PC-3 (cell line): Measurements from ENCODE around the gene INO80B. TPM values are rescaled to one million over a fixed set of nuclear protein-coding genes. Genes with fewer than 3 reads are reported as not detected.
"Not testable (repeated sequence)": the region's sequence is repeated elsewhere in the genome, so short reads cannot be mapped to it uniquely, and the experiment has no call there.

Experiments used
- ATAC-seq: fragments of 200-7000 bp; cut with Tn5 transposase; 2 replicates; pipeline ENCODE4 v1.9.1; 2020; ENCODE audit warnings: mild to moderate bottlenecking, moderate library complexity
- BruUV-seq: library from RNA; stranded (reverse); fragments of 400-500 nt; replicated peaks from 2 replicates; lab custom pipeline; 2021; lab: Mats Ljungman, UMichigan
- CTCF ChIA-PET: fragments of 300-600 bp; sonication (Branson Sonifier 250); formaldehyde crosslinking; loops from one replicate; lab custom pipeline; 2022; ENCODE audit warnings: antibody characterized with exemption; lab: Charles Lee
- POLR2A ChIA-PET: fragments of 300-600 bp; sonication (Branson Sonifier 250); formaldehyde crosslinking; loops from one replicate; lab custom pipeline; 2022; ENCODE audit warnings: antibody characterized with exemption; ENCODE audit not compliant: unreplicated experiment; lab: Charles Lee
- DNase-seq: peaks from one replicate; pipeline ENCODE4 v3.0.0-alpha.2; 2015
- H2AFZ ChIP-seq: fragments of 300-600 bp; sonication (generic); 2 replicates; pipeline ENCODE4 v1.6.0; 2016; ENCODE audit warnings: antibody characterized with exemption, low read length
- H3F3A ChIP-seq: fragments of 300-600 bp; sonication (generic); one replicate; pipeline ENCODE4 v1.6.0; 2017; ENCODE audit warnings: antibody characterized with exemption, low read length, control low read depth, mild to moderate bottlenecking; ENCODE audit not compliant: unreplicated experiment
- H3K27ac ChIP-seq: fragments of 300-600 bp; sonication (generic); 2 replicates; pipeline ENCODE4 v1.5.1; 2016; ENCODE audit warnings: mild to moderate bottlenecking, low read length
- H3K27me3 ChIP-seq: fragments of 300-600 bp; sonication (generic); 2 replicates; pipeline ENCODE4 v1.6.1; 2016; ENCODE audit warnings: low read length, mixed read lengths
- H3K36me3 ChIP-seq: fragments of 300-600 bp; sonication (generic); 2 replicates; pipeline ENCODE4 v1.6.1; 2016; ENCODE audit warnings: low read depth, mixed run types, low read length, mixed read lengths
- H3K4me1 ChIP-seq: fragments of 300-600 bp; sonication (generic); 2 replicates; pipeline ENCODE4 v1.5.1; 2016; ENCODE audit warnings: low read length; ENCODE audit not compliant: insufficient read depth
- H3K4me2 ChIP-seq: fragments of 300-600 bp; sonication (generic); 2 replicates; pipeline ENCODE4 v1.6.0; 2016; ENCODE audit warnings: low read length
- H3K4me3 ChIP-seq: fragments of 300-600 bp; sonication (generic); 2 replicates; pipeline ENCODE4 v1.5.1; 2016; ENCODE audit warnings: mild to moderate bottlenecking, low read length, mixed read lengths
- H3K79me2 ChIP-seq: fragments of 300-600 bp; sonication (generic); 2 replicates; pipeline ENCODE4 v1.6.1; 2017; ENCODE audit warnings: low read length, mixed read lengths
- H3K9ac ChIP-seq: fragments of 300-600 bp; sonication (generic); 2 replicates; pipeline ENCODE4 v1.6.0; 2016; ENCODE audit warnings: mild to moderate bottlenecking, low read length
- H3K9me2 ChIP-seq: fragments of 300-600 bp; sonication (generic); replicated peaks from 2 replicates; pipeline ENCODE4 v1.6.1; 2016; ENCODE audit warnings: mixed run types, low read length, mixed read lengths
- H3K9me3 ChIP-seq: fragments of 300-600 bp; sonication (generic); 2 replicates; pipeline ENCODE4 v1.6.1; 2016; ENCODE audit warnings: low read length, mixed read lengths
- H4K20me1 ChIP-seq: fragments of 300-600 bp; sonication (generic); 2 replicates; pipeline ENCODE4 v1.6.1; 2016; ENCODE audit warnings: low read length, mixed read lengths
- EZH2 ChIP-seq: fragments of 300-600 bp; sonication (generic); IDR thresholded peaks from one replicate; pipeline ENCODE4 v1.6.1; 2017; ENCODE audit warnings: antibody characterized with exemption, mild to moderate bottlenecking, low read length; ENCODE audit not compliant: unreplicated experiment
- EZH2phosphoT487 ChIP-seq: fragments of 300-600 bp; sonication (generic); IDR thresholded peaks from 2 replicates; pipeline ENCODE4 v1.6.1; 2018; ENCODE audit warnings: mild to moderate bottlenecking, antibody characterized with exemption, low read length, borderline replicate concordance
- intact Hi-C: fragments of 100-400 bp; cut with micrococcal nuclease; formaldehyde crosslinking; loops from 2 replicates; pipeline ENCODE4 v1.9.0; 2023
- total RNA-seq: library from RNA; depleted of rRNA; stranded (reverse); fragments of >200 nt; gene quantifications from 2 replicates; pipeline ENCODE4 v1.2.3, GENCODE V29; 2014
- TF ChIP-seq, protein P1 (sequence below): fragments of 300-600 bp; sonication (generic); conservative IDR thresholded peaks from 2 replicates; pipeline ENCODE4 v1.5.1; 2017; ENCODE audit warnings: antibody characterized with exemption, low read depth, mild to moderate bottlenecking, low read length

The INO80B gene
- total RNA-seq, 1 experiment from 2014 or later = 26.2 TPM

DNA sequence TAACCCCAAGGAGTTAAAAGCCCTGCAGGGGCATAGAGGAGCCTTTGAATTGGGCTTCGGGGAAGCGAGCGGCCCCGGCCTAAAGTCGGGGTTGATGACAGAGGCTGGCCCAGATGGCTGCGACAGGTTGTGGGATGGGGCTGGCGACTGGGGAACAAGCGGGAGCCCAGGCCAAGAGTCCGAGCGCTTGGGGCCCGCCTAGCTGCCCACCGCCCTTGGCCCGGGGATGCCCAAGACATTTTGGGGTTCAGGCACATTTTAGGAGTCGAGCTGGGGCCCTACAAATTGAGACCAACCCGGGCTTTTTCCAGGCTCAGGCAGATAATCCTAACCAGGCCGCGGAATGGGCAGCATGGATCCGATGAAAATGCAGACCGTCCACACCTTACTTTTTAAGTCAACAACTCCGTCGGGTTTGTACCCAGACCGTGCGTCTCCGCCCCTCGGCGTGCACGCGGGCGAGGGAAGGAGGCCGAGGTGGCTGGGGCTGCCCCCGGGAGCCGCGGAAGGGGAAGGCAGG lies 13.7 kb upstream of the INO80B start:
- Histone ChIP-seq H3K4me2 (peak overlapping the region; percentile 98), H3K9me3 (no peaks in the 10 kb centered on the region), H3K27ac (peak overlapping the region; percentile 85), H3K79me2 (peaks cover 55% of the 10 kb centered on the region), H3K4me1 (peaks cover 34% of the 10 kb centered on the region), H4K20me1 (peaks cover 23% of the 10 kb centered on the region), H3F3A (no peaks in the 10 kb centered on the region), H3K36me3 (peaks cover 11% of the 10 kb centered on the region; the same call in 1 of the 2 replicates), H3K9ac (peak overlapping the region; percentile 89), H3K4me3 (peak overlapping the region; percentile 73), H2AFZ (peak overlapping the region; percentile 85), H3K9me2 (no peaks in the 10 kb centered on the region), H3K27me3 (no peaks in the 10 kb centered on the region)
- ATAC-seq (peak; percentile 13), DNase-seq (no peak)
- intact Hi-C loops = loop anchor here (2.0 kb wide), 1 partner anchor 20 kb away; the partner anchor contains the start of genes C2orf81 and WDR54
- CTCF ChIA-PET = no interaction called here
- TF ChIP-seq, protein P1, sequence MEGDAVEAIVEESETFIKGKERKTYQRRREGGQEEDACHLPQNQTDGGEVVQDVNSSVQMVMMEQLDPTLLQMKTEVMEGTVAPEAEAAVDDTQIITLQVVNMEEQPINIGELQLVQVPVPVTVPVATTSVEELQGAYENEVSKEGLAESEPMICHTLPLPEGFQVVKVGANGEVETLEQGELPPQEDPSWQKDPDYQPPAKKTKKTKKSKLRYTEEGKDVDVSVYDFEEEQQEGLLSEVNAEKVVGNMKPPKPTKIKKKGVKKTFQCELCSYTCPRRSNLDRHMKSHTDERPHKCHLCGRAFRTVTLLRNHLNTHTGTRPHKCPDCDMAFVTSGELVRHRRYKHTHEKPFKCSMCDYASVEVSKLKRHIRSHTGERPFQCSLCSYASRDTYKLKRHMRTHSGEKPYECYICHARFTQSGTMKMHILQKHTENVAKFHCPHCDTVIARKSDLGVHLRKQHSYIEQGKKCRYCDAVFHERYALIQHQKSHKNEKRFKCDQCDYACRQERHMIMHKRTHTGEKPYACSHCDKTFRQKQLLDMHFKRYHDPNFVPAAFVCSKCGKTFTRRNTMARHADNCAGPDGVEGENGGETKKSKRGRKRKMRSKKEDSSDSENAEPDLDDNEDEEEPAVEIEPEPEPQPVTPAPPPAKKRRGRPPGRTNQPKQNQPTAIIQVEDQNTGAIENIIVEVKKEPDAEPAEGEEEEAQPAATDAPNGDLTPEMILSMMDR = no peak
- TF ChIP-seq EZH2phosphoT487 = no peak
- no peak for TF ChIP-seq EZH2
- POLR2A ChIA-PET = interaction anchor here (1.0 kb wide), 1 partner anchor 11 kb away, joined by 12 read pairs; no protein-coding TSS in a partner anchor
- BruUV-seq = TSS peak; percentile 50

DNA sequence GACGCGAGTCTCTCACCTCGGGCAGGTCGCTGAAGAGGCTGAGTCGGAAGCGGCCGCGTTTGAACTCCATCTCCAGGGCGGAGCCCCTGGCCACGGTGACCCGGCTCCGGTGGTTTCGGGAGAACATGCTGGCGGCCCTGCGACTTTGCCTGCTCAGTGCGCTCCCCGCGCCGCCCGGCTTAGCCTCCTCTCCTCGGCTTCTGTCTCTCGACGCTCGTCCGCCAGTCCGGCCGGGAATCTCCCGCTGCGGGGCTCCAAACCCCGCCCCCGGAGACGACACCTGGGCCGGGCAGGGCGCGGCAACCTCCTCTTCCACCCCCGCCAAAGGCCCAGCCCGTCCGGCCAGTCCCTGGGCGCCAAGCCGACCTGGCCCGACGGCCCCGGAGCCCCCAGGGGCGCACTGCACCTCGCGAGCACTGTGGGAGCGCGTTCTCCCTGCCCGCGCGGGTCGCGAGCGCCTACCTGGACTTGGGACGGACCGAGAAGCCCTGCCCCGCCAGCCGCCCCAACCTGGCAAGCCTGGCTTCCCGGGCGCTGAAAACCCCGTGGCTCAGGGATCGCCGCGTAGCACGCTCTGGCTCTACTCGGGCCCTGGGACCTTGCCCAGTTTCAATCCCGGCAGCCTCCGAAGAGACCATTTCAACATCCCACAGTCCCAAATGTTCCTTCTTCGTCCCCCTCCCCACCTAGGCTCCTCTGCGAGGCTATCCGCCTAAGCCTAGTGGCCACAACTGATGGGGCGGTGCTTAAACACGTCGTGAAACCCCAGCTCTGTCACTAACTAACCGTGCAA lies 13.0 kb upstream of the INO80B start, which contains the start of gene RTKN:
TSS of gene RTKN (minus strand) at position 248 of the 793 bp plus-strand sequence. CDS start at position 127, 121 bp downstream.
- Histone ChIP-seq H3K9me2 (no peaks in the 10 kb centered on the region), H4K20me1 (peaks cover 23% of the 10 kb centered on the region), H3K9me3 (no peaks in the 10 kb centered on the region), H3K27ac (peak within 1 kb of the TSS; percentile 85), H3K79me2 (peaks cover 48% of the 10 kb centered on the region), H3K4me3 (peak within 1 kb of the TSS; percentile 73), H3K27me3 (no peaks in the 10 kb centered on the region), H3K4me1 (peaks cover 34% of the 10 kb centered on the region), H3K36me3 (peaks cover 11% of the 10 kb centered on the region; the same call in 1 of the 2 replicates), H3K4me2 (peak within 1 kb of the TSS; percentile 98), H2AFZ (peak within 1 kb of the TSS; percentile 85), H3K9ac (peak within 1 kb of the TSS; percentile 89), H3F3A (no peaks in the 10 kb centered on the region)
- DNase-seq = peak; percentile 83
- ChIA-PET POLR2A (no interaction called here), CTCF (no interaction called here)
- TF ChIP-seq EZH2phosphoT487 (peak; percentile 52; the same call in 1 of the 2 replicates), EZH2 (no peak)
- BruUV-seq = no TSS peak
- ATAC-seq = peak; percentile 56
- intact Hi-C loops = loop anchor here (2.0 kb wide), 1 partner anchor 21 kb away; the partner anchor contains the start of genes C2orf81 and WDR54

DNA sequence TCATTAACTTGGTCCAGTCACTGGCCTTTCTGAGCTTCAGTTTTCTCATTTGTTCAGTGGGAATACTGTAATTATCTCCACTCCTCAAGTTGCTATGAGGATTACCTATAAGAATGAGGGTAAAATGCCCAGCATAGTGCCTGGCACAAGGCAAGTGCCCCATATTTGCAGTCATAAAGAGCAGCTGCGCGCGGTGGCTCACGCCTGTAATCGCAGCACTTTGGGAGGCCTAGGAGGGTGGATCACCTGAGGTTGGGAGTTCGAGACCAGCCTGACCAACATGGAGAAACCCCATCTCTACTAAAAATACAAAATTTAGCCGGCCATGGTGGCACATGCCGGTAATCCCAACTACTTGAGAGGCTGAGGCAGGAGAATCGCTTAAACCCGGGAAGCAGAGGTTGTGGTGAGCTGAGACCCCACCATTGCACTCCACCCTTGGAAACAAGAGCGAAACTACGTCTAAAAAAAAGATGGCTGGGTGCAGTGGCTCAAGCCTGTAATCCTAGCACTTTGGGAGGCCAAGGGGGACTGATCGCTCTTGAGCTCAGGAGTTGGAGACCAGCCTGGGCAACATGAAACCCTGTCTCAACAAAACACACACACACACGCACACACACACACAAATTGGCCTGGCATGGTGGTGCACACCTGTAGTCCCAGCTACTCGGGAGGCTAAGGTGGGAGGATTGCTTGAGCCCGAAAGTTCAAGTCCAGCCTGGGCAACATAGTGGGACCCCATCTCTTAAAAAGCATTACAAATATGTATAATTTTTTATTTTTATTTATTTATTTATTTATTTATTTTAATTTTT lies 12.2 kb upstream of the INO80B start:
- POLR2A ChIA-PET, H3K27me3 ChIP-seq, H3K9me3 ChIP-seq, intact Hi-C loops, BruUV-seq, ATAC-seq, CTCF ChIA-PET, H3K36me3 ChIP-seq, H3F3A ChIP-seq, H3K9me2 ChIP-seq, DNase-seq: not testable (repeated sequence)
- Histone ChIP-seq H3K4me3 (peak overlapping the region; percentile 73), H3K4me2 (peak overlapping the region; percentile 98), H4K20me1 (peaks cover 23% of the 10 kb centered on the region), H2AFZ (peak overlapping the region; percentile 85), H3K79me2 (peaks cover 40% of the 10 kb centered on the region), H3K9ac (peak overlapping the region; percentile 89), H3K4me1 (peaks cover 34% of the 10 kb centered on the region), H3K27ac (peak overlapping the region; percentile 85)
